HL-60 (cell line): ENCODE results near the gene BARHL1.

Source experiments
- CTCF ChIP-seq: IDR thresholded peaks from one replicate; pipeline ENCODE4 v1.5.1; 2011; ENCODE audit warnings: low read length, control low read depth, inconsistent platforms; ENCODE audit not compliant: insufficient read depth
- GABPA ChIP-seq: IDR thresholded peaks from 2 replicates; pipeline ENCODE4 v1.6.1; 2012; ENCODE audit warnings: low read depth
- POLR2AphosphoS5 ChIP-seq: IDR thresholded peaks from 2 replicates; pipeline ENCODE4 v1.6.1; 2012; ENCODE audit warnings: low read depth

- TF ChIP-seq CTCF (no peak), POLR2AphosphoS5 (no peak), GABPA (no peak)
These were observed 56.9 kb downstream of the BARHL1 start for GRCh38 chr9:132639322-132639721.
